GM12878 (cell line): ENCODE data around the gene NUP155. TPM values are rescaled to one million over a fixed set of nuclear protein-coding genes. Genes with fewer than 3 reads are reported as not detected.

Experiments
- ATF2 ChIP-seq: IDR thresholded peaks from 2 replicates; pipeline ENCODE4 v1.6.1; 2012; ENCODE audit warnings: low read length, inconsistent platforms
- CEBPZ ChIP-seq: fragments of 150-350 bp; IDR thresholded peaks from 2 replicates; pipeline ENCODE4 v1.6.1; 2016; ENCODE audit warnings: low read depth, low read length
- CHD1 ChIP-seq: IDR thresholded peaks from 2 replicates; pipeline ENCODE4 v1.6.1; 2012; ENCODE audit warnings: low read depth, low read length, improper control_type of control experiment
- HCFC1 ChIP-seq: fragments of 150-350 bp; IDR thresholded peaks from 2 replicates; pipeline ENCODE4 v1.6.1; 2014; ENCODE audit warnings: low read length
- MTA3 ChIP-seq: IDR thresholded peaks from 2 replicates; pipeline ENCODE4 v1.6.1; 2012; ENCODE audit warnings: low read length, inconsistent platforms, borderline replicate concordance
- NFYA ChIP-seq: IDR thresholded peaks from 2 replicates; pipeline ENCODE4 v1.6.1; 2011; ENCODE audit warnings: low read depth, mild to moderate bottlenecking, low read length, improper control_type of control experiment, borderline replicate concordance
- PAX8 ChIP-seq: fragments of 450-650 bp; IDR thresholded peaks from 2 replicates; pipeline ENCODE4 v1.6.1; 2017; ENCODE audit warnings: mild to moderate bottlenecking, moderate library complexity
- POLR2AphosphoS2 ChIP-seq: IDR thresholded peaks from 2 replicates; pipeline ENCODE4 v1.6.1; 2011; ENCODE audit warnings: low read depth, mild to moderate bottlenecking, low read length, improper control_type of control experiment, moderate library complexity
- RBBP5 ChIP-seq: fragments of 200-600 bp; sonication (generic); conservative IDR thresholded peaks from 2 replicates; pipeline ENCODE4 v1.6.1; 2016
- REST ChIP-seq: IDR thresholded peaks from 2 replicates; pipeline ENCODE4 v1.6.1; 2012; ENCODE audit warnings: mild to moderate bottlenecking, low read depth, low read length
- USF1 ChIP-seq: IDR thresholded peaks from 2 replicates; pipeline ENCODE4 v1.6.1; 2011; ENCODE audit warnings: borderline replicate concordance, low read depth, mild to moderate bottlenecking, moderate library complexity, mixed read lengths, low read length; ENCODE audit not compliant: insufficient read depth; ENCODE audit errors: extremely low read length
- ZBTB40 ChIP-seq: fragments of 450-650 bp; IDR thresholded peaks from 2 replicates; pipeline ENCODE4 v1.6.1; 2016; ENCODE audit warnings: mild to moderate bottlenecking, moderate library complexity, borderline replicate concordance
- ZZZ3 ChIP-seq: IDR thresholded peaks from 2 replicates; pipeline ENCODE4 v1.6.1; 2011; ENCODE audit warnings: low read depth; ENCODE audit not compliant: control insufficient read depth, insufficient read length
- polyA plus RNA-seq, 11 experiments: library from polyadenylated mRNA; depleted of rRNA in 4 of 11; unstranded in 6 of 11; stranded (reverse) in 5 of 11; fragments of >200 nt; fragmentation: Nextera tagmentation in 4 of 11; fragmentation: Illumina TruSeq in 1 of 11; extraction: Ambion mirVana in 4 of 11; extraction: Trizol in 1 of 11; gene quantifications; 1 replicate in 1 of 11; 2 replicates in 10 of 11; pipeline versions ENCODE4 v1.2.1 to v1.2.3, GENCODE V29; 2011 to 2016; ENCODE audit warnings: inconsistent platforms in 2 of 11, missing spikeins in 2 of 11, low read depth in 1 of 11
- total RNA-seq, 4 experiments: library from RNA; depleted of rRNA in 3 of 4; stranded (reverse); fragments of >200 nt in 3 of 4; fragmentation: Illumina TruSeq in 1 of 4; extraction: Trizol in 1 of 4; gene quantifications; 2 replicates each; pipeline versions ENCODE4 v1.2.1 to v1.2.3, GENCODE V29; 2013 to 2021

Gene NUP155
- total and polyA plus RNA-seq, 10 of the 15 experiments (the other 5 are each of a cell fraction or from before 2014, with no cell fraction given), result 15.9 to 58.6 (median 37.1) TPM

GRCh38 chr5:37370864-37371726 lies at the start of gene NUP155 (continued):
- TF ChIP-seq REST (no peak), POLR2AphosphoS2 (peak; percentile 88), ATF2 (no peak), RBBP5 (peak; percentile 72; the same call in 1 of the 2 replicates), HCFC1 (peak; percentile 83), USF1 (no peak), PAX8 (no peak), MTA3 (peak; percentile 34; the same call in 1 of the 2 replicates), ZZZ3 (no peak), NFYA (no peak), ZBTB40 (peak; percentile 96), CHD1 (no peak; the same call in 1 of the 2 replicates), CEBPZ (no peak)
